Measurements from ENCODE around the gene OSMR. TPM values are rescaled to one million over a fixed set of nuclear protein-coding genes. Genes with fewer than 3 reads are reported as not detected.

OSMR gene
- total RNA-seq, 1 experiment from 2014 or later, result 1.6 TPM

GRCh38 chr5:38925154-38925925 lies 79.5 kb downstream of the OSMR start:
- Mint-ChIP-seq H3K27me3 (ENCODE audit: low read depth) (no peaks in the 10 kb centered on the region), H3K27ac (no peak overlapping the region), H3K9me3 (peaks cover 5% of the 10 kb centered on the region in 2 experiments; a peak in 3 of 5 replicates), H3K4me3 (no peak overlapping the region), H3K36me3 (ENCODE audit: insufficient read depth in 1 of 3, low read depth in 3 of 3) (peaks cover 2 to 9% (median 3%) of the 10 kb centered on the region in 3 experiments; a peak in 5 of 7 replicates), H3K4me1 (peaks cover 12 to 15% of the 10 kb centered on the region in 2 experiments)
- no peak overlapping the region for H3K56ac ChIP-seq (ENCODE audit: insufficient read length, low read depth, low read length)
- no peak overlapping the region for H3K27ac ChIP-seq (ENCODE audit: insufficient read length, low read depth, low read length)
- no peak overlapping the region for H4K5ac ChIP-seq (ENCODE audit: insufficient read length, low read depth, low read length)
- H4K91ac ChIP-seq (ENCODE audit: insufficient read length, low read depth, low read length), result no peak overlapping the region
- H2AK5ac ChIP-seq (ENCODE audit: insufficient read length, low read length), result no peak overlapping the region
- no peaks in the 10 kb centered on the region for H4K20me1 ChIP-seq (ENCODE audit: control insufficient read depth, insufficient read depth, insufficient read length)
- H3K4ac ChIP-seq (ENCODE audit: low read depth, low read length), result no peak overlapping the region
- no peak for TF ChIP-seq CTCF (conservative IDR thresholded peaks at IDR 0.05)
- no peak overlapping the region for H4K8ac ChIP-seq (replicated peaks; ENCODE audit: insufficient read length, low read depth, low read length)
- no peak overlapping the region for H3K9ac ChIP-seq (ENCODE audit: extremely low read depth, insufficient read length, low read length)
- H3K27me3 ChIP-seq (ENCODE audit: insufficient read depth, low read length), result no peaks in the 10 kb centered on the region
- WGBS (ENCODE audit: extremely low coverage, insufficient read length, low lambda C conversion rate), result no CpG with 5 or more reads among the region's 6 CpGs
- H2BK5ac ChIP-seq (ENCODE audit: insufficient read length, low read length), result no peak overlapping the region
- H3K18ac ChIP-seq (ENCODE audit: insufficient read length, low read depth, low read length), result no peak overlapping the region
- H3K23ac ChIP-seq (ENCODE audit: insufficient read length, low read depth, low read length), result no peak overlapping the region
- no peak overlapping the region for H2BK20ac ChIP-seq (ENCODE audit: low read depth, low read length, poor library complexity, severe bottlenecking)
- H2BK12ac ChIP-seq (ENCODE audit: insufficient read length, low read depth, low read length), result no peak overlapping the region
- no peaks in the 10 kb centered on the region for H3K9me3 ChIP-seq (ENCODE audit: control insufficient read depth, low read depth, low read length)
- H3K23me2 ChIP-seq (ENCODE audit: insufficient read length, low read depth, low read length, poor library complexity, severe bottlenecking), result no peaks in the 10 kb centered on the region
- no peak overlapping the region for H3K14ac ChIP-seq (ENCODE audit: insufficient read depth, low read length)
- no peaks in the 10 kb centered on the region for H3K79me1 ChIP-seq (ENCODE audit: insufficient read depth, low read depth, low read length, poor library complexity, severe bottlenecking)
- H3K79me2 ChIP-seq (ENCODE audit: insufficient read depth, low read length), result no peaks in the 10 kb centered on the region
- no peak overlapping the region for H2AFZ ChIP-seq (ENCODE audit: low read length)
- no peak overlapping the region for H3T11ph ChIP-seq (ENCODE audit: low read length)
- H3K4me1 ChIP-seq (ENCODE audit: insufficient read depth, low read length), result no peaks in the 10 kb centered on the region
- no peak for DNase-seq
- no peak overlapping the region for H3K4me2 ChIP-seq (ENCODE audit: insufficient read depth, insufficient read length, low read length)
- H2BK15ac ChIP-seq (ENCODE audit: low read depth, low read length), result no peak overlapping the region
- no peak overlapping the region for H2BK120ac ChIP-seq (ENCODE audit: low read depth, low read length, poor library complexity, severe bottlenecking)

All from H9 (cell line).